ENCODE data around the gene AMBN.
"Not testable (repeated sequence)": the region's sequence is repeated elsewhere in the genome, so short reads cannot be mapped to it uniquely, and the experiment has no call there.

Gene AMBN

GRCh38 chr4:70607334-70607853, 15.3 kb downstream of the AMBN start:
- DNase-seq (ENCODE audit: low read depth): no peak

- no peak for DNase-seq (ENCODE audit: low read depth)
Observed at GRCh38 chr4:70608324-70608723, 16.3 kb downstream of the AMBN start.

GRCh38 chr4:70613306-70614183, 21.5 kb downstream of the AMBN start:
- no peak for DNase-seq (ENCODE audit: low read depth)

- DNase-seq (ENCODE audit: low read depth): no peak
Observed at GRCh38 chr4:70614184-70614555, 22.1 kb downstream of the AMBN start.

GRCh38 chr4:70619288-70619687, 27.2 kb downstream of the AMBN start:
- no peak for DNase-seq (ENCODE audit: low read depth)

- no peak for DNase-seq (ENCODE audit: low read depth)
Observed at GRCh38 chr4:70619778-70620177, 27.7 kb downstream of the AMBN start.

- DNase-seq (ENCODE audit: low read depth): no peak
Observed at GRCh38 chr4:70623323-70623722, 31.3 kb downstream of the AMBN start.

GRCh38 chr4:70624226-70624793, 32.3 kb downstream of the AMBN start:
- DNase-seq (ENCODE audit: low read depth): no peak

- DNase-seq (ENCODE audit: low read depth): no peak
Observed at GRCh38 chr4:70627620-70628019, 35.6 kb downstream of the AMBN start.

GRCh38 chr4:70628444-70628843, 36.4 kb downstream of the AMBN start, which contains the start of gene ENAM:
Gene ENAM, plus strand, starts transcription at chr4:70628744. Its CDS starts 757 bp downstream, at chr4:70629501.
- DNase-seq (ENCODE audit: low read depth): no peak

GRCh38 chr4:70629469-70630090, 37.5 kb downstream of the AMBN start:
- DNase-seq (ENCODE audit: low read depth): no peak

GRCh38 chr4:70630162-70630561, 38.1 kb downstream of the AMBN start:
- DNase-seq (ENCODE audit: low read depth): no peak

GRCh38 chr4:70632028-70632427, 40.0 kb downstream of the AMBN start:
- no peak for DNase-seq (ENCODE audit: low read depth)

- no peak for DNase-seq (ENCODE audit: low read depth)
Observed at GRCh38 chr4:70634482-70634881, 42.4 kb downstream of the AMBN start.

GRCh38 chr4:70637239-70637913, 45.3 kb downstream of the AMBN start:
- DNase-seq (ENCODE audit: low read depth): no peak

GRCh38 chr4:70640192-70640591, 48.1 kb downstream of the AMBN start:
- DNase-seq (ENCODE audit: low read depth): no peak

- not testable (repeated sequence) for DNase-seq (ENCODE audit: low read depth)
Observed at GRCh38 chr4:70650741-70651140, 58.7 kb downstream of the AMBN start.

- no peak for DNase-seq (ENCODE audit: low read depth)
Observed at GRCh38 chr4:70651864-70652506, 59.9 kb downstream of the AMBN start.

- no peak for DNase-seq (ENCODE audit: low read depth)
Observed at GRCh38 chr4:70654605-70655011, 62.6 kb downstream of the AMBN start.

Measured in T follicular helper cell (primary cell).